Stimulated activated CD4-positive, alpha-beta T cell treated with anti-CD3 and anti-CD28 coated beads, TNF-alpha, amount 100 ng/mL, for 4 hours (primary cell): ENCODE measurements around the gene BNC2.

Experiments used
- DNase-seq, 3 experiments: peaks; one replicate each; pipeline ENCODE4 v3.0.0-alpha.2; 2020; ENCODE audit warnings: low read depth in 3 of 3

BNC2 gene

GRCh38 chr9:16369427-16369826, 501.0 kb downstream of the BNC2 start:
- DNase-seq, result no peak

- DNase-seq, result no peak
Measured at GRCh38 chr9:16368237-16369087, 502.0 kb downstream of the BNC2 start.

- DNase-seq, result no peak
Measured at GRCh38 chr9:16367605-16368231, 502.8 kb downstream of the BNC2 start.

- DNase-seq, result no peak
Measured at GRCh38 chr9:16364347-16364746, 506.1 kb downstream of the BNC2 start.

GRCh38 chr9:16363916-16364315, 506.6 kb downstream of the BNC2 start:
- DNase-seq, result no peak

GRCh38 chr9:16363073-16363781, 507.2 kb downstream of the BNC2 start:
- DNase-seq, result no peak

- DNase-seq, result no peak
Measured at GRCh38 chr9:16361939-16362338, 508.5 kb downstream of the BNC2 start.

- no peak for DNase-seq
Measured at GRCh38 chr9:16361118-16361517, 509.4 kb downstream of the BNC2 start.

GRCh38 chr9:16360247-16360646, 510.2 kb downstream of the BNC2 start:
- no peak for DNase-seq
